Measurements from ENCODE around the gene GPR62.

DNA sequence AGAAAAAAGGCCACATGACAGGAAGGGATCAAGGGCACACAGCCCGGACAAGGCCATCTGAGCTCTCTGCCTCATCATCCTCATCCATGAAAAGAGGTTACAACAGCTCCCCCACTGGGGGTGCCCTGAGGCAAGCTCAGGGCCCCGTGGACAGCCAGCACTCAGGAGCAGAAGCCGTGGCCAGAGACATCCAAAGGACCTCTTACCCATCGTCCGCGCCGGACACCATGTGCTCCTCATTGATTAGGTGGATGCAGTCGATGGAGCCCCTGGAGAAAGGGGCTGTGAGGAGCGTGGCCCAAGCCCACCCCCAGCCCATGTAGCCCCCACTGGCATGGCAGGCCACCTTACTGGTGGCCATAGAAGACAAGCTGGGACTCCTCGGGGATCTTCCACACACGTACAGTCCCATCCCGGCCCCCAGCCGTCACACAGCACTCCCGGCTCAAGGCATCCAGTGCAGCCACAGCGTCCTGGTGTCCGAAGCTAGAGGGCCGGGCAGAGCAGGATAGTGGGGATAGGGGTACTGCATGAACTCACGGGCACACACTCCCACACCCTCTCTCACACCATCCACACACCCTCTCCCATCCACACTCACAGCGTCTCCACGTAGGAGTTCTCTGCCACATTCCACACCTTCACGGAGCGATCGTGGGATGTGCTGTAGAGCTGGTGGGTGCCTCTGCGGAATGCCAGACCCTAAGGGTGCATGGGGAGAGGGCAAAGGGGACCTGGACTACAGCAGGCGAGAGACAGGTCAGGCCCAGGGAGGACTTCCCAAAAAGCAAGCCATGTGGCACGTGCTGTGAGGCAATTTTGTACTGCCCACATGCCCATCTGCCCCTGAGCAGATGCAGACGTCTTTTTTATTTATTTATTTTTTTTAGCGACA, 19.9 kb upstream of the GPR62 start:
- TF ChIP-seq, protein P1, sequence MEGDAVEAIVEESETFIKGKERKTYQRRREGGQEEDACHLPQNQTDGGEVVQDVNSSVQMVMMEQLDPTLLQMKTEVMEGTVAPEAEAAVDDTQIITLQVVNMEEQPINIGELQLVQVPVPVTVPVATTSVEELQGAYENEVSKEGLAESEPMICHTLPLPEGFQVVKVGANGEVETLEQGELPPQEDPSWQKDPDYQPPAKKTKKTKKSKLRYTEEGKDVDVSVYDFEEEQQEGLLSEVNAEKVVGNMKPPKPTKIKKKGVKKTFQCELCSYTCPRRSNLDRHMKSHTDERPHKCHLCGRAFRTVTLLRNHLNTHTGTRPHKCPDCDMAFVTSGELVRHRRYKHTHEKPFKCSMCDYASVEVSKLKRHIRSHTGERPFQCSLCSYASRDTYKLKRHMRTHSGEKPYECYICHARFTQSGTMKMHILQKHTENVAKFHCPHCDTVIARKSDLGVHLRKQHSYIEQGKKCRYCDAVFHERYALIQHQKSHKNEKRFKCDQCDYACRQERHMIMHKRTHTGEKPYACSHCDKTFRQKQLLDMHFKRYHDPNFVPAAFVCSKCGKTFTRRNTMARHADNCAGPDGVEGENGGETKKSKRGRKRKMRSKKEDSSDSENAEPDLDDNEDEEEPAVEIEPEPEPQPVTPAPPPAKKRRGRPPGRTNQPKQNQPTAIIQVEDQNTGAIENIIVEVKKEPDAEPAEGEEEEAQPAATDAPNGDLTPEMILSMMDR (IDR thresholded peaks at IDR 0.05) = no peak
- TF ChIP-seq POLR2A (IDR thresholded peaks at IDR 0.05) = no peak
